HG03066 (cell line): ENCODE measurements around the gene NCK2.

Experiments used
- ATAC-seq: cut with Tn5 transposase; IDR thresholded peaks from one replicate; pipeline ENCODE4 v1.9.1; 2021; ENCODE audit warnings: low read depth; ENCODE audit not compliant: unreplicated experiment

The NCK2 gene

GRCh38 chr2:105744909-105745853, at the start of gene NCK2:
Gene NCK2 (plus strand): TSS chr2:105744912. CDS start chr2:105855064, 110,152 bp downstream.
- peak; percentile 27 for ATAC-seq

GRCh38 chr2:105697781-105698449, 46.8 kb upstream of the NCK2 start:
- ATAC-seq = no peak

- ATAC-seq = no peak
Measured at GRCh38 chr2:105698820-105699219, 45.9 kb upstream of the NCK2 start.

DNA sequence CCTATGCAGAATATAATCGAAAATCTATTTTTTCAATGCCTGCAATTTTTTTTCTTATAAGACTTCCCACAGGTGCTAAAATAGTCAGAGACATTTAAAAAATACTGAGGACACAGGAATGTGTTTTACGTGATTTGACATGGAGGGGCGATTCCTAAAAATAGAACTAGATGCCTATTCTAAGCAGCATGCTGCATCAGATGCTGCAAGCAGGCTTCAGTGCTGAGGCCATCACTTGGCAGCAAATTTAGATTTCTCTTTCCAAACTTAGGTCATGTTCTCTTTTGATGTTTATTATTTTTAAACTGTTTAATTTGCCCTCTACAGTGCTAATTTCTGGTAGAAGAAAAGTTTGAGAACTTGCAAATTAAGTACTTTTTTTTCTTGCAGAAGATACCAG, 43.7 kb upstream of the NCK2 start:
- ATAC-seq = no peak

DNA sequence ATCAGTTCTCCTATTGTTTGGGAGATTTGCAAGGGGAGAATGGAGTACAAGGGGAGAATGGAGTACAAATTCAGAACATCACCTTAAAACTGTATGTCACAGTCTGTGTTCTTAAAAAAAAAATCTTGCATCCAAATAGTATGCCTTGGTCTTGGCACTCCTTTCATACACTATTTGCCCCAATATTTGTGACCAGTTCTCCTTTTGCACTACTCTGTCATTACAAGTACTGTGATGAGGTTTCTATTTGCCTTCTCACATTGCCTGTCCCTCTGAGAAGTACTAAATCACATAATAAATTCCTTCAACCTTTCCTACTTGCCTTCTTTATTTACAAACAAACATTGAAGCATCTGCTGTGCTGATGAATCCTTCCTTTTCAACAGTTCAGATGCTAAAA, 36.0 kb upstream of the NCK2 start:
- ATAC-seq = no peak

- no peak for ATAC-seq
Measured at GRCh38 chr2:105711394-105711793, 33.3 kb upstream of the NCK2 start.

DNA sequence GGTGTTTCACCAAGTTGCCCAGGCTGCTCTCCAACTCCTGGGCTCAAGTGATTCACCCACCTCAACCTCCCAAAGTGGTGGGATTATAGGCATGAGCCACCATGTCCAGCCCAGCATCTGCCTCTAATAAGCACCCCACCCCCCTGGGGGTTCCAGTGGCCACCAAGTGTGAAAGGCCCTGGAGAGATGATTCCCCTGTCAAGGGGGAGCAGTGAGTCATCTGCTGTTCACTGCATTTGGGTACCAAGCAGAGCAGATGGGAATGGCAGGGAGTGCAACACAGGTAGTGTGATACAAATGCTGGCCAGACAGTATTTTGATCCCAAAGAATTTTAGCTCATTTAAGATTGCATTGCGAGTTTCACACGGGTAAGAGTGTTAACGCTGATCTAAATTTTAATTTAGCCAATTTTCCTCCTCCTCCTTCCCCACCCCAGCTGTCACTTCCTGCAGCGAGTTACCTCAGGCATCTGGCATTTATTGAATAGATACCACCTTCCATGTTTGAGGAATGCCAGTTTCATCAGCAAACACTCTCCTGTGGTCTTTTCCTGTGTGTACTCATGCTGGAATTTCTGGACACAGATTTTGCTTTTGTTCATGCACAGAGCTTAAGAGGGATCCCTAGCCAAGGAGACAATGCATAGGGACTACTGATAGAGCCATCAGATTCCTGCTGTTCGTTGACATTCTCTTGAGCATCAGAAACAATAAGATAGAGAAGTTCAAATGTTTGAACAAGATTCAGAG, 32.4 kb upstream of the NCK2 start:
- ATAC-seq = no peak

- ATAC-seq = no peak
Measured at GRCh38 chr2:105712981-105713596, 31.6 kb upstream of the NCK2 start.

DNA sequence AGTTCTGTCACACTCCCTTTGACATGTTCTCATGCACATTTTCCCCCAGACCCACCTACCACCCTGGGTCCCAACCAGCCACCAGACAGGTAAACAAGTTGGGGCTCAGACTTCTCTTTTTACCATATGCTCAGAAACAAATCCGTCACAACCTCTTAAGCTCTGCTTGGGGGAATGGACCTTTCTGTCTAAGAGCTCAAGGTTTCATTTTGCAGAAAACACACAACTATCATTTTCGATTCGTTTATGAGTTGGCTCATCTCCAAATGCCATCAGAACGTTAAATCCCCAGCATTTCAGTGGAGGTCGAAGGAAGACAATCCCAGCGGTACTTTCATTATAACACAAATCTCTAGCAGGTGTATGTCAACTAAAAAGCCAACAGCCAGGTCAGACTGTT, 30.6 kb upstream of the NCK2 start:
- ATAC-seq = no peak

- no peak for ATAC-seq
Measured at GRCh38 chr2:105718846-105719481, 25.7 kb upstream of the NCK2 start.

DNA sequence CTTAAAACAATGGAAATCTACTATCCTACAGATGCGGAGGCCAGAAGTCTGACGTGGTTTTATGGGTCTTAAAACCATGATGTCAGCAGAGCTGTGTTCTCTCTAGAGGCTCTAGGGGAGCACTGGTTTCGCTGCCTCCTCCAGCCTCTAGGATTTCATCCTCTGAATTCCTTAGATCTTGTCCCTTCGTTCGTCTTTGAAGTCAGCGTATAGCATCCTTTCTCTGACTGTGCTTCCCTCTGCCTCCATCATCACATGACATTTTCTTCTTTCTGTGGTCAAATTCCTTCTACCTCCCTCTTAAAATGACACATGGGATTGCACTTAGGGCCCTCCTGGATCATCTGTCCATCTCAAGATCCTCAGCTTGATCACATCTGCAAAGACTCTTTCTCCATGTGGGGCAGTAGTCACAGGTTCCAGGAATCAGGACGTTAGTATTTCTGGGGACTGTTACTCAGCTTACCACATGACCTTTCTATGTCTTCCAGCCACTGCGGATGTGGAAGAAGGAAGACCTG, 22.7 kb upstream of the NCK2 start:
- no peak for ATAC-seq

- no peak for ATAC-seq
Measured at GRCh38 chr2:105722726-105723297, 21.9 kb upstream of the NCK2 start.

GRCh38 chr2:105723431-105723830, 21.3 kb upstream of the NCK2 start:
- no peak for ATAC-seq

DNA sequence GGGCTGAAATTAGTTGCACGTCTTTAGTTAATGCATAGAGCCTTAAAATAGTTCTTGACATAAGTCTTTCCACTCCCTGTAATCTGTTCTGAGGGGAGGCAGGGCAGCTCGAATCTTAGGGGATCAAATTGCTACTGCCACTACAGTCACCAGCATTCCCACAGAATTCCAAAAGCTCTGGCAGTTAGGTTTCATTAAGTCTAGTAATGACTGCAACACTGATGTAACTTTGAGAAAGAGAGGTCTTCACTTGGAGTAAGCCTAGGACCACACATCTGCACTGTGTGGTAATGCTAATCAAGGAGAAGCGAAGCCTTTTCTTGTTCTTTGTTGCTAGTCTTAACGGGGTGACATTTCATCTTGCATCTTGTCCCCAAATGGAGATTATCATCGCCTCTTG, 19.3 kb upstream of the NCK2 start:
- no peak for ATAC-seq

GRCh38 chr2:105730170-105730569, 14.5 kb upstream of the NCK2 start:
- no peak for ATAC-seq

GRCh38 chr2:105731511-105731910, 13.2 kb upstream of the NCK2 start:
- no peak for ATAC-seq

GRCh38 chr2:105732101-105732500, 12.6 kb upstream of the NCK2 start:
- no peak for ATAC-seq

DNA sequence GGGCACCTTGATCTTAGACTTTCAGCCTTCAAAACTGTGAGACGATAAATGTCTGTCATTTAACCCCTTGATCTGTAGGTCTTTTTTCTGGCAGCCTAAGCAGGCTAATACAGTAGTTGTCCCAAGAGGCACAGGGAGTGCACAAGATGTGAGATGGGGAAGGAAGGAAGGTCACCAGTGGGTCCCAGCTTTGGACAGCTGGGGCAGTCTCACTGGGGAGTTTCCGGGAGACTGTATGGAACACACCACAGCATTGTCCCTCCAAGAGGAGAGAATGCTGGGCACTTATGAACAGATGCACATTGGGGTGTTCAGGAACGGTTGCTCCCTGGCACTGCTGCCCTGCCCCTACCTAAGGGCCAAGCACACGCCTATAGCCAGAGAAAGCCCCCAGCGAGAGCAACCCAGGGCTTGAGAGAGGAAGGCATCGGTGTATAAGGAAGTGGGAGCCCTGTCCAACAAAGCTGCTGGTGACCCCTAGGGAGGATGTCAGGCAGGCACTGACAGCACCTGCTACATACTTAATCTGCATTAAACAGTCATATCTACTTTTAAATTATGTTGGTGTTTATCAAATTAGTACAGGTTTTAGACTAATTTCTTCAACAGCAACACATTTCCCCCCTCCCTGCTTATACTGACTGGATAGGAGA, 11.6 kb upstream of the NCK2 start:
- no peak for ATAC-seq

GRCh38 chr2:105733875-105734274, 10.8 kb upstream of the NCK2 start:
- ATAC-seq = no peak
